Glomerular visceral epithelial cell (primary cell): ENCODE data around the gene ZFAND3.
"Not testable (repeated sequence)": the region's sequence is repeated elsewhere in the genome, so short reads cannot be mapped to it uniquely, and the experiment has no call there.

ENCODE experiments used
- DNase-seq: peaks from one replicate; pipeline ENCODE4 v3.0.0-alpha.2; 2016; ENCODE audit errors: extremely low spot score

The ZFAND3 gene

DNA sequence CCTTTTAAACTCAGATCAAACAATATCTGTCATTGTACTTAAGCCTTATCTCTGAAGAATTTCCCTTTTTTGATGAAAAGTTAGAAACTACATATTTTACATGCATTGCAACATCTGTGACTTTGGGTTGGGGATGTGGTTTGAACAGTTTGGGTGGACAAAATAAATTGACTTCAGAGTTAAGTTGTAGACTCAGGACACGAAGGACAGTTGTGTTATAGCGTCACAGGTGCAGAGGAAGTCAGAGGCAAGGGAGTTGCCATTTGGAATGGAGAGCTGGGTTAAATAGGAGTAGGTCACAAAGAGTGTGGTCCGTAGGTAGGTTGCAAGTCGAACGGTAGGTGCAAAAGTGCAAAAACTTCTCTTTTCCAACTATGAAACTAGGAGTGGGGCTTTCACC, 46.0 kb downstream of the ZFAND3 start:
- no peak for DNase-seq

DNA sequence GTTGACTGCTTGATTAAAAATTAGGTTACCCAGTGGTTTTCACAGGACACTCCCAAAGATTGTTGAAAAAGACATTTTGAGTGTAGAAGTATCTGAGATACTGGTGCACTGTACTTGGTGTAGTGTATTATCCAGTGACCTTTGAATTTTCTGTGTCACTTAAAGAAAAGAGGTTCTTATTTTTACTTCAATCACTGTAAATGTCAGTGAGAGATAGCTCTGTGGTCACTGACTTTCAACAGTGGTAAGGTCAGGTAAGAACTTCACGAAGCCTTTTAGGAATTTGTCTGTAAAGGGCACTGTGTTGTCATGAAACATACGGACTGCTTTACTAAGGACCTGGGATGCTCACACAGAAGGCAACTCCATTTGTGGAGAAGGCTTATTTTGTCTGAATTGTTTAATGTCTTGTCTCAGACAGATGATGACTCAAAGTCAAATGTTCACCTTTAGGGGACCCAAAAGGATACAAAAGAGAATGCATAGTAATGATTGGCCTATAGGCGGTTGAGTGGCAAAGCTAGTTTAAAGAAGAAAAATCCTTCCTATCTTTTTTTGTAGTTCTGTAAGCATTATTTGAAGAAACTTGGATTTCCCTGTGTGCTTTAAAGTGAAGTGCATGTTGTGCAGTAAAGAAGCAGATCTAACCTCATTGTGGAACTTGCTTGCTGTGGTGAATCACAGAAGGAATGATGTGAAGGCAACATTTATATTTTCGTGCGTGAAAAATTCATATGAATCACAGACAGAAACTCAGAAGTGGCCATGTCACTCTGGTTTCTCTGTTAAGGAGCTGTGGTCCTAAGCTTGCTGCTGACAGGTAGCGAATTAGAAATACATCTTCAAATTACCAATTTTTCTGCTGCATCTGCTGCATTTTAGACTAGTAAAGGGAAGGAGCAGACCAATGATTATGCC, 47.3 kb downstream of the ZFAND3 start:
- DNase-seq = peak; percentile 13

- DNase-seq = no peak
Observed at GRCh38 chr6:37867756-37868446, 48.4 kb downstream of the ZFAND3 start.

GRCh38 chr6:37868447-37868825, 48.9 kb downstream of the ZFAND3 start:
- DNase-seq = peak; percentile 69

DNA sequence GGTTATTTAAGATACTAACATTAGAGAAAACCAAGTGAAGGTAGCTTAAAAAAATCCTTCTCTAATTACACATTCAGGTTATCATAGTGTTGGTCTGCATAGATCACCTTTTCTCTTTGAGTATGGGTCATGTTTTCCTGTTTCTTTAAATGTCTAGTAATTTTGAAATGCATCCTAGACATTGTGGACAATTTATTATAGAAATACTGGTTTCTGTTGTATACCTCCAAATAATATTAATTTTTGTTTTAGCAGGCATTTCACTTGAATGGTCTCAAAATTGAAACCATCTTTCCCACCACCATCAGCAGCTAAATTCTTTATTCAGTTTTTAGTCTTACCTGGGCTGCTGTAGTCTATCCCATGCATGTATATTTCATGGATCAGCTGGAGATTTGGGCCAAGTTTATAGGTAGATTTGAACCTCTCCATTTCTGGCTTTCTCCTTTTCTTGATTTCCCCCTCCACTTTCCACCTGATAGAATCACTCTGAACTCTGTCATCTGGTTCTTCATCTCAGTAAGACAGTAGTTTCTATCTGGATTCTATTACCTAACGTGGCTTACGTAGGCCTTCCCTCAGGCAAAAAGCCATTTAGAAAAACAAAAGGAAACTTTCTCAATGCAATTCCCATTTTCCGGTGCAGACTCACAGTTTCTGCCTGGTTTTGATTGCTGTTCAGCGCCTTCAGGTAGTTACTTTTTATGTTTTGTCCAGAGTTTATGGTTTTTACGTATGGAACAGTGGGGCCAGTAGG, 52.3 kb downstream of the ZFAND3 start:
- DNase-seq = no peak

DNA sequence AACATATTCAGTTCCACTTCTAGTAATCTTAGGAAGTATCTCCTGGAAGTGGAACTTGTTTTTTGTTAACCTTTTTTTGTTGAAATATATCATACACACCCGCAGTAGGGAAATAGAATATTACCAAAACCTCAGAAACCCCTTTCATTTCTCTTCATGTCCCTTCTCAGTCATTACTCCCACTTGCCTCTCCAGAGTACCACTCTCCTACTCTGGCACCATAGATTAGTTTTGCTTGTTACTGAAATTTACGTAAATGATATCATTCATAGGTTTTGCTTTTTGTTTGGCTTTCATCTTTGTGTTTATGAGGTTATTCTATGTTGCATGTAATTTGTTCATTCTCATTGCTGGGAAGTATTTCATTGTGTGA, 52.8 kb downstream of the ZFAND3 start:
- no peak for DNase-seq

DNA sequence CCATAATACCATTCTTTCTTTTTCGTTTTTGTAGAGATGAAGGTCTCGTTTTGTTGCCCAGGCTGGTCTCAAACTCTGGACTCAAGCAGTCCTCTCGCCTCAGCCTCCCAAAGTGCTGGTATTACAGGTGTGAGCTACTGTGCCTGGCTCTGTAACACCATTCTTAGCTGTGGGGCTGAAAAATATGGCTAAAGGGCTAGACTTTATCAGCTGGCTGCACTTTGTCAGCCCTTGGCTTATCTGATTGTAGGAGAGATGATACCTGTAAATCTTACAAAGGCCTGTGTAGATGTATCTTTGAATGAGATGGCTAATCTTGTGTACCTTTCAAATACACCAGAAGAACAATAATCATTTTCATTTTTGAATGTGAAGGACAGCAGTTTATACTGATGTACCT, 55.2 kb downstream of the ZFAND3 start:
- DNase-seq = no peak

GRCh38 chr6:37875561-37876309, 56.2 kb downstream of the ZFAND3 start:
- no peak for DNase-seq

DNA sequence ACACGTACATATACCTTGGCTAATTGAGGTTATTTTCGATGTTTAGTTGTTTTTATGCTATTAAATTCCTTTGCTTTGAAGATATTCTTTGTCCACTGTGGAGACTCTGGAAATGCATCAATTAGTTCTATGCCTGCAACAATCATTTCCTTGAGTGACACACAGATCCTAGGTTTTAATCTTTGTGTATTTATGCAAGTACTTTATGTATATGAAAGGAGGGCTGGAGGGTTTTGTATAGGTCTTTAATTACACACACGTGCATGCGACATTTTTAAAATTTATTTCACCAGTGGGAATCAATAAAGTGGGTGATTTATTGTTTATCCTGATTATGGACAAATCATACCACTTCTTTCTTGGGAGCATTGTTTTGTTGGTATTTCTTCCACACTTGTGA, 57.3 kb downstream of the ZFAND3 start:
- no peak for DNase-seq

DNA sequence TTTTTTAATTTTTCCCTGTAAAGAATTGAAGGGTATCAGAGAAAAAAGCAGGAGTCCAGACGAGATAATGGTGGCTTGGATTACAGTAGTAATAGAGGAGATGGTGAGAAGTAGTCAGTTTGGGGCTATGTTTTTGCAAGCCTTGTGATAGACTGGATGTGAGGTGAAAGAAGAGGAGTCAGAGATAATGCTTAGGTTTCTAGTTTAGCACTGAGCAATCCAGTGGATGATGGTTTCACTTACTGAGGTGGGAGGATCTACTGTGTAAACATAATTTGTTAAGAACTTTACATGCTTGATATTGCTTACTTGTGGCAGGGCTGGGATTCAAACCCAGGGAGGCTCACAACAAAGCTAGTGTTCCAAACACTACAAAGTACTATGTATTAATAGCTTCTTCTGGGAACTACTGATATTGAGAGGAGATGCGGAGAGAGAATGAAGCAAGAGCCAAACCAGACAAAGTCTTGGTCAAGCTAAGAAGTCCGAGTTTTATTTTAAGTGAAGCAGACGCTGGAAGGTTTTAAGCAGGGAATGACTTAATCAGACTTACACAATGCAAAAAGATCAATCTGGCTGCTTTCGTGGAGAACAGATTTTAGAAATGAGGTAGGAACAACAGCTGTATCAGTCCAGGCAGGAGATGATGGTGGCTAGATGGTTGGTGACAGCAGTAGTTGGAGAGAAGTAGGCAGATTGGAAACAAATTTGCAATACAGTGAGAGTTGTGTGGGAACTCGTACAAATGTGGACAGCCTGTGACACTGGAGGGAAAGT, 58.0 kb downstream of the ZFAND3 start:
- DNase-seq = no peak

GRCh38 chr6:37878150-37878710, 58.7 kb downstream of the ZFAND3 start:
- no peak for DNase-seq

- not testable (repeated sequence) for DNase-seq
Observed at GRCh38 chr6:37880602-37881001, 61.1 kb downstream of the ZFAND3 start.

DNA sequence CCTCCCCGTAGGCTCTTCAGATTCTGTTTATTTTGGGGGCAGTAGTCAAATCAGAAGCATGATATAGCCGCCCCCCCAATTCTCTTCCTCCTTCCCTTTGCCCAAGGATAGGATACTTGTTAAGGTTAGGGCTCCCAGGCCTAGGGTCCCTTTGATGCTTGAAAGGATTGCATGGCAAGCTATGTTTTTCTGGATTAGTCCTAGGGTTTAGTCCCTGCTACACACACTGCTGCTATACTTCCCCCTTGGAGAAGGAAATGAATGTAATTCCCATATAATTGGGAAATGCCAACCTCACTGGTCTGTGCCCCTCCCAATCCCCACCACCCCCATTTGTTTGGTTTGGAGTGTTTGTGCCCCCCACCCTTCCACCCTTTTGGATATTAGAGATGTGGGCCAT, 62.8 kb downstream of the ZFAND3 start:
- no peak for DNase-seq

DNA sequence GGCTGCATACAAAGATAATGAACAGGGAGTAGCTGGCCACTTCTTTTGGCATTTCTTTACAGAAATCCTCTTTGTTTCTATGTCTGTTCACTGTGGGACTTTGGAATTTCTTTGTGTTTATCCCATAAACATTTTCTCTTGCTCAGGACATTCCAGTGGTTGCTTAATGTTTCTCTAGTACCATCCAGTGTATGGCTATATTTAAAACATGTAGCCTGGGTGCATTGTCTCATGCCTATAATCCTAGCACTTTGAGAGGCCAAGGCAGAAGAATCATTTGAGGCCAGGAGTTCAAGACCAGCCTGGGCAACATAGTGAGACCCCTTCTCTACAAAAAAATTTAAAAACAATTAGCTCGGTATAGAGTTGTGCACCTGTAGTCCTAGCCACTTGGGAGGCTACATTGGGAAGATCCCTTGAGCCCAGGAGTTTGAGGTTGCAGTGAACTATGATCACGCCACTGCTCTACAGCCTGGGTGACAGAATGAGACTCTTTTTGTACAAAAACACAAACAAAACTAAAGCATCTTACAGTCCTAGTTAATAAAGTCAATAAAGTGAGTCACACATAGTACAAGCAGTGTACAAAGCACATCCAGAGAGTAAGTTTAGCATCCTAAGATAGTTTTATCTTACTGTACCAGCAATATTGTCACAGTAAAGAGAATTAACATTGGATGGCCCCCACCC, 63.3 kb downstream of the ZFAND3 start:
- peak; percentile 21 for DNase-seq

DNA sequence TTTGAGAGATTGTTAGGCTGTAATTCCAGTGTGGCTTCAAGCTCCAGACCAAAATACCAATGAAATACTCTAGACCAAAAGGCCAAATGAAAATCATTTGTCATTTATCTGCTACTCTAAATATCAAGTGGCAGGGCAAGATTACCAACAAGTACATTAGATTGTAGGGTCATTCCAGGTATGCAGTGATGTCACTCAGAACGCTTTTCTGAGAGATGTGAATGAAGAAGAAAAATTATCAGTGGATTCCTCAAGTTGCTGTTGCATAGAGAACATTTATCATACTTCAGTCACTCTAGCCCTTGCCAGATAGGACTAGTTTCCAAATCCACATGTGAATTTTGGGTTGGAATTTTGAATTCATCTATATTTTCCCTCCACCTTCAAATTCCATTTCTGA, 65.0 kb downstream of the ZFAND3 start:
- DNase-seq = no peak

DNA sequence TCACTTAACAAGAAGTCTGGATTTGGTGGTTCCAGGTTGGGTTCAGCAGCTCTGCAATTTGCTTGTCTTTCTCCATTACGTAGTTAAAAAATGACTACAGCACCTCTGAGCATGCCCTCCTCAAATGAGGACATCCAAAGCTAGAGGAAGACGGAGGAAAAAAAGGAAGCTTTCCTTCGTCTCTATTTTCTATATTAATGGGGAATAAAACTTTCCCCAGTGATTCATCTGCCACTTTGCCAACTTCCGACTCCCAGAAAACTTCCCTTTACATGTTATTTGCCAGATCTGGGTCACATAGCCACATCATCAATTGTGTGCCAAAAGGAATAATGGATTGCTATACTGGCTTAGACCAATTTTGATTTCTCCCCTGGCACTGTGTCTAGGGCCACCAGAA, 69.5 kb downstream of the ZFAND3 start:
- no peak for DNase-seq

- no peak for DNase-seq
Observed at GRCh38 chr6:37889486-37889885, 70.0 kb downstream of the ZFAND3 start.

GRCh38 chr6:37891072-37891471, 71.5 kb downstream of the ZFAND3 start:
- DNase-seq = no peak

GRCh38 chr6:37893257-37893656, 73.7 kb downstream of the ZFAND3 start:
- DNase-seq = no peak

GRCh38 chr6:37893734-37894133, 74.2 kb downstream of the ZFAND3 start:
- DNase-seq = not testable (repeated sequence)
